Measurements from ENCODE around the gene LY6G6D. TPM values are rescaled to one million over a fixed set of nuclear protein-coding genes. Genes with fewer than 3 reads are reported as not detected.

The LY6G6D gene
- total RNA-seq, 1 donor from 2014 or later, result not detected

DNA sequence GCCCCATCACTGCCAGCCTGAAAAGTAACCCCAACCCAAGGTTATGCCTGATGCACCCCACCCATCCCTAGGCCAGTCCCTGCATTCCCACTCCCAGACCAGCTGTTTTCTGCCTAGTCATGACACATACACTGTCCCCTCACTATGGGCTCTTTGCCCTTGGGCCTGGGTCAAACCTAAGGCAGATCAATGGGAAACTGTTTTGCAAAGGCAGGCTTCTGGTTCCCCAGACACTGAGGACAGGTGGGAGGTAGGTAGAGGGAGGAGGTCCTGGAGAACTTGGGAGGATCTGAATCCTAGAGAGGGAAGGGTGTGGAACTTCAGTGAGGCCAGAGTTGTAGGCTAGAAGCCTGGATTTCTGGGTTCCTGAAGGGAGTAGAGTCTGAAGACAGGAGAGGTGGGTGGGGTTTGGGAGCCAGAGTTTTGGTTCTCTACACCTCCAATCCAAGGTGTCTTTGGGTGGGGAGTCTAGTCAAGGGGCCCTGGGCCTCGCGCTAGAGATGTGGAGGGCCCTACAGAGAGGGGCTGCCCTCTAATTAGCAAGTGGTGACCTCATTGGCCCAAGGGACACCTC lies 19.2 kb downstream of the LY6G6D start:
- no peaks in the 10 kb centered on the region for H3K9me3 Mint-ChIP-seq (ENCODE audit: unreplicated experiment)
- peaks cover 55% of the 10 kb centered on the region for H3K4me1 Mint-ChIP-seq (ENCODE audit: unreplicated experiment)
- DNase-seq (ENCODE audit: low spot score), result no peak
- peak overlapping the region; percentile 100 for H3K27ac Mint-ChIP-seq (ENCODE audit: unreplicated experiment)
- H3K36me3 Mint-ChIP-seq (ENCODE audit: low read depth, unreplicated experiment), result peaks cover 27% of the 10 kb centered on the region
- H3K27me3 Mint-ChIP-seq (ENCODE audit: unreplicated experiment), result peaks cover 22% of the 10 kb centered on the region
- TF ChIP-seq, protein P1, sequence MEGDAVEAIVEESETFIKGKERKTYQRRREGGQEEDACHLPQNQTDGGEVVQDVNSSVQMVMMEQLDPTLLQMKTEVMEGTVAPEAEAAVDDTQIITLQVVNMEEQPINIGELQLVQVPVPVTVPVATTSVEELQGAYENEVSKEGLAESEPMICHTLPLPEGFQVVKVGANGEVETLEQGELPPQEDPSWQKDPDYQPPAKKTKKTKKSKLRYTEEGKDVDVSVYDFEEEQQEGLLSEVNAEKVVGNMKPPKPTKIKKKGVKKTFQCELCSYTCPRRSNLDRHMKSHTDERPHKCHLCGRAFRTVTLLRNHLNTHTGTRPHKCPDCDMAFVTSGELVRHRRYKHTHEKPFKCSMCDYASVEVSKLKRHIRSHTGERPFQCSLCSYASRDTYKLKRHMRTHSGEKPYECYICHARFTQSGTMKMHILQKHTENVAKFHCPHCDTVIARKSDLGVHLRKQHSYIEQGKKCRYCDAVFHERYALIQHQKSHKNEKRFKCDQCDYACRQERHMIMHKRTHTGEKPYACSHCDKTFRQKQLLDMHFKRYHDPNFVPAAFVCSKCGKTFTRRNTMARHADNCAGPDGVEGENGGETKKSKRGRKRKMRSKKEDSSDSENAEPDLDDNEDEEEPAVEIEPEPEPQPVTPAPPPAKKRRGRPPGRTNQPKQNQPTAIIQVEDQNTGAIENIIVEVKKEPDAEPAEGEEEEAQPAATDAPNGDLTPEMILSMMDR (IDR thresholded peaks at IDR 0.05; ENCODE audit: unreplicated experiment), result no peak
- H3K4me3 Mint-ChIP-seq (ENCODE audit: unreplicated experiment), result peak overlapping the region; percentile 100

DNA sequence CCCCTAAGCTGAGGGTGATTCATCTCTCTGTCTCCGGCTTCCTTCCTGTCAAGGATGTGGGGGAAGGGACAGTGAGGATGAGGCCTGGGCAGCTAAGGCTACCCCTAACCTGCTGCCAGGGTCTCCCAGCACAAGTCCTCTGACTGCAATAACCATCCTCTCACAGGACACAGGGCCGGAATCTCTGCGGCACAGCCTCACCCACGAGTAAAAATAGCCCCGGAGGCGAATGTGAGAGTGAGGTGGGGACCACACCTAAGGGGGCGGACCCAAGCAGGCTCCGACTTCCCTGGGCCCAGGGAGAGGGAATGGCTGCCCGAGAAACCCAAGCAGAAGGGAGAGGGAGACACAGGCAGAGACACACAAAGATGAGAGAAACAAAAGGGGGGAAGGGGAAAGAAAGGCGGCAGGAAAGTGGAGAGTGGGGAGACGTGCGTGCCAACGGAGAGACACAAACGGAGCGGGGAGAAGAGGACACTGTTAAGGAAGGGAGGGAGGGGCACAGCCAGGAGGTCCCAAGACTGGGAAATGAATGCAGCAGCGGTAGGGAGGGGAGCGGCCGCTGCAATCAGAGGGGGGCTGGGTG lies 19.8 kb downstream of the LY6G6D start:
- peak overlapping the region; percentile 100 for H3K4me3 Mint-ChIP-seq (ENCODE audit: unreplicated experiment)
- H3K36me3 Mint-ChIP-seq (ENCODE audit: low read depth, unreplicated experiment), result peaks cover 27% of the 10 kb centered on the region
- H3K27me3 Mint-ChIP-seq (ENCODE audit: unreplicated experiment), result peaks cover 22% of the 10 kb centered on the region
- H3K27ac Mint-ChIP-seq (ENCODE audit: unreplicated experiment), result peak overlapping the region; percentile 100
- TF ChIP-seq, protein P1 (IDR thresholded peaks at IDR 0.05; ENCODE audit: unreplicated experiment), result no peak
- peaks cover 58% of the 10 kb centered on the region for H3K4me1 Mint-ChIP-seq (ENCODE audit: unreplicated experiment)
- H3K9me3 Mint-ChIP-seq (ENCODE audit: unreplicated experiment), result no peaks in the 10 kb centered on the region
- DNase-seq (ENCODE audit: low spot score), result peak; percentile 38

GRCh38 chr6:31736021-31736767 lies 21.0 kb downstream of the LY6G6D start, which contains the start of gene CLIC1:
CLIC1 (minus strand) TSS chr6:31736530; CDS start chr6:31736300, 230 bp downstream.
- H3K27me3 Mint-ChIP-seq (ENCODE audit: unreplicated experiment), result peaks cover 20% of the 10 kb centered on the region
- peak within 1 kb of the TSS; percentile 100 for H3K27ac Mint-ChIP-seq (ENCODE audit: unreplicated experiment)
- DNase-seq (ENCODE audit: low spot score), result peak; percentile 73
- H3K4me3 Mint-ChIP-seq (ENCODE audit: unreplicated experiment), result peak within 1 kb of the TSS; percentile 100
- H3K9me3 Mint-ChIP-seq (ENCODE audit: unreplicated experiment), result no peaks in the 10 kb centered on the region
- H3K4me1 Mint-ChIP-seq (ENCODE audit: unreplicated experiment), result peaks cover 53% of the 10 kb centered on the region
- H3K36me3 Mint-ChIP-seq (ENCODE audit: low read depth, unreplicated experiment), result peaks cover 27% of the 10 kb centered on the region
- TF ChIP-seq, protein P1 (IDR thresholded peaks at IDR 0.05; ENCODE audit: unreplicated experiment), result no peak

DNA sequence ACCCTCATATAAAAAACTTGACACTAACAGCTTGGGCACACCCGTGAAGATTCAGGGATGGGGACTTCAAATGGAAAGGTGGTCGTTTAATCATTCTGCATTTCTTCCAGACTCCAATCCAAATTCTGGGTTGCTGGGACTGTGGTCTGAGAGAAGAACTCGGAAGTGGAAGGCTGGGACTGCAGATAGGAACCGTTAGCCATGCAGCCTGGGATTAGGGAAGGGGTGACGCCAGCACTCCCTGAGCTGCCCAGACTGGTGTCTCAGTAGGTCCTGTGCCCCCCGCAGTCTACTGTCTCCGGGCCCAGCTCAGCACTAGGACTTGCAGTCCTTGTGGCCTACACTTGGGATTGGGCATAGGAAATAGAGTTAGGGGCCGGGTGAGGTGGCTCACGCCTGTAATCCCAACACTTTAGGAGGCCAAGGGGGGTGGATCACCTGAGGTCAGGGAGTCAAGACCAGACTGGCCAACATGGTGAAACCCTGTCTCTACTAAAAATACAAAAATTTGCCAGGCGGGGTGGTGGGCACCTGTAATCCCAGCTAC lies 21.7 kb downstream of the LY6G6D start:
- Mint-ChIP-seq H3K27me3 (ENCODE audit: unreplicated experiment) (peaks cover 20% of the 10 kb centered on the region), H3K9me3 (ENCODE audit: unreplicated experiment) (no peaks in the 10 kb centered on the region), H3K27ac (ENCODE audit: unreplicated experiment) (peak overlapping the region; percentile 100), H3K4me3 (ENCODE audit: unreplicated experiment) (peak overlapping the region; percentile 100), H3K4me1 (ENCODE audit: unreplicated experiment) (peaks cover 51% of the 10 kb centered on the region), H3K36me3 (ENCODE audit: low read depth, unreplicated experiment) (peaks cover 23% of the 10 kb centered on the region)
- no peak for DNase-seq (ENCODE audit: low spot score)
- TF ChIP-seq, protein P1 (IDR thresholded peaks at IDR 0.05; ENCODE audit: unreplicated experiment), result no peak
